Activated CD4-positive, alpha-beta T cell treated with anti-CD3 and anti-CD28 coated beads, Interleukin-10, Interleukin-2, amounts not matched to agents 100 ng/mL and 50 ng/mL, durations not matched to agents 16 hours and 8 hours (primary cell): Measurements from ENCODE around the gene DDX19B.
"Not testable (repeated sequence)": the region's sequence is repeated elsewhere in the genome, so short reads cannot be mapped to it uniquely, and the experiment has no call there.

Experiments used
- DNase-seq: peaks from one replicate; pipeline ENCODE4 v3.0.0-alpha.2; 2020

The DDX19B gene

DNA sequence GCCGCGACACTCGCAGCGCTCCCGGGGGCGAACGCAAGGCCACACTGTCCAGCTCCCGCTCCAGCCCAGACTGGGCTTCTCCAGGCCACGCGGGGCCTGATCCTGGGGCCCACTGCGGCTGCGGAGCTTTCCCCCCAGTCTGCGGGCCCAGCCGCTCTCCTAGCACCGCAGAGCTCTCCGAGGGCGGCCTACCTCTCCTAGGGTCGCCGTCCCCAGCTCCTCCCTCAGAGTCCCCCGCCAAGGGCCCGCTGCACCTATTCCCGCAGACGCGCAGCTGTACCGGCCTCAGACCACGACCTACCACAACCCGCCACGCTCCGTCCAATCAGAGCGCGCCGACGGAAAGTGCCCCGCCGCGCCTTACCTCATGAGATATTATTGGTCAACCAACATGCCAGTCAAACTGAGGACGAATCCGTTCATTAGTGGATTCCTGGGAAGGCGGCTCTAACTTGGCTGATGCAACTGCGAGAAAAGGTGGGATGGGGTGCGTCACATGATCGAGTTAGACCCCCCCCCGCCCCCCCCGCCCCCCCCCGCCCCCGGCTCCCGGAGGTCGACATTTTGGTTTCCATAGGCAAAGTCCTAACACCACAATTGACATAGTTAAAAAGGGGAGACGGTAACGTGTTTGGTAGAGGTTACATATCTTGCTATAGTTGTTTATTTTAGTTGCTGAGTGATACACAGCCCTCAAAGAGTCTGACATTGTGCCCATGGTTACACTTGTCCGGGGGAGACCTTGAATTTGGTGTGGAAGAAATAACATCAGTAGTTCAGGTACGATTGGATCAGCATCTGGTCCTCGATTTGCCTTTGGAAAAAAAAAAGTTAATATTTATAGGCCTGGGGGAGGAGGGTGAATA is 9.5 kb upstream of the DDX19B start, which contains the start of gene AARS1:
Gene AARS1 (minus strand): TSS at position 278 of the 866 bp plus-strand sequence. CDS start 6,743 bp downstream, outside the sequence.
- DNase-seq: peak; percentile 99

DNA sequence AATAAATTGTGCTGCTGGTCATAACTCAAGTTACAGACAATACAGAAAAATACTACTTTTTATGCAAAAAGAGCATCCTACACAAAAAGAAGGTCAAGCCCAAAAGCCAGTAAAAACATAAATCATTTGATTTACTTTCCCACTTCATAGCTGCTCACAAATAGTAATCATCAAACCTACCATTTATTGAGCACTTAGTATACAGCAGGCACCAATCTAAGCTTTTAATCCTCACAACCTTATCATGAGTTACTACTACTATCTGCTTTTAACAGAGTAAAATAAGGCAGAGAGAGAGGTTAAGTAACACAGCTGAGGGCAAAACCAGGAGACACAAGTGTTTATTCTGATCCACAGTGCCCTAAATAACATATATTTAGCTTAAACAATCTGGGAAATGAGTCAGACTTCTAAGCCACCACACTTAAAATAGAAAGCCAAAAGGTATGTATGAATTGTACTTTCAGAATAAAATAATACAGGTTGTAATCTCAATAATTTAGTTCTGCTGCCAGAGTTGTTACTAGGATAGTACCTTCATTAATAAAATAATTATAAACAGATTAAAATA is 8.0 kb upstream of the DDX19B start:
- DNase-seq: peak; percentile 19

DNA sequence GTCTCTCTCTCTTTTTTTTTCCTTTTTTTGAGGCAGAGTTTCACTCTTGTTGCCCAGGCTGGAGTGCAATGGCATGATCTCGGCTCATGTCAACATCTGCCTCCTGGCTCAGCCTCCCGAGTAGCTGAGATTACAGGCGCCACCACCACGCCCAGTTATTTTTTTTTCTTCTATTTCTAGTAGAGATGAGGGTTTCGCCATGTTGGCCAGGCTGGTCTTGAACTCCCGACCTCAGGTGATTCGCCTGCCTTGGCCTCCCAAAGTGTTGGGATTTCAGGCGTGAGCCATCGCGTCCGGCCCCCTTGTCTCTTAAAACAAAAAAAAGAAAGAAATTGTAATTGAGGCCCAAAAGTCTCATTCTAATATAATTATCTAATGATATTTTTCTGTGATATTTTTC is 6.8 kb upstream of the DDX19B start:
- not testable (repeated sequence) for DNase-seq

DNA sequence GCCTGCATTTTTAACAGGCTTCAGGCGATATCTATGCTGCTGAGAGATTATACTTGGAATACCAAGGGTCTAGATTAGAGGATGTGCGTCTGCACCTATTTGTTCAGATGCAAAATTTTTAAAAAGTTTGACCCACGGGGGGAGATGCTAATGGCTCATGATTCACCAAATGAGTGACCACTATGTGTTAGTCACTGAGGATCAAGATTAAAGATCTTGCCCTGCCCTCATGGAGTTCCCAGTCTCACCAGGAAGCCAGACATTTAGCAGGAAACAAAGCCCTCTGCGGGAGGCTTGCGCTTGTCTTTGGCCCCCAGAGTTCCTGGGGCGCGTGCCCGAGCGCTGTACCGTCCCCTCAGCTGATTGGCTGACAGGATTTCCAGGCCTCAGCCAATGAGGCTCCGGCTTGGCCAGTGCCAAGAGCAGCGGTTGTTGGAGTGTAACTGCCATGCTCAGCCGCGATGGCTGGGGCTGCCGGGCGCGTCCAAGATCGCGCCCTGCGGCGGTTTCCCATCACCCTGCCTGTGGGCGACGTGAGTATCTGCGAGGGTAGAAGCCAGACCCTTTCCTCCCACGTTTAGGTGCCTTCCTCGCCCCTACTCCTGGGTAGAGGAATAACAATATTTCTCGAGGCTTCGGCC is 4.5 kb upstream of the DDX19B start:
- no peak for DNase-seq

DNA sequence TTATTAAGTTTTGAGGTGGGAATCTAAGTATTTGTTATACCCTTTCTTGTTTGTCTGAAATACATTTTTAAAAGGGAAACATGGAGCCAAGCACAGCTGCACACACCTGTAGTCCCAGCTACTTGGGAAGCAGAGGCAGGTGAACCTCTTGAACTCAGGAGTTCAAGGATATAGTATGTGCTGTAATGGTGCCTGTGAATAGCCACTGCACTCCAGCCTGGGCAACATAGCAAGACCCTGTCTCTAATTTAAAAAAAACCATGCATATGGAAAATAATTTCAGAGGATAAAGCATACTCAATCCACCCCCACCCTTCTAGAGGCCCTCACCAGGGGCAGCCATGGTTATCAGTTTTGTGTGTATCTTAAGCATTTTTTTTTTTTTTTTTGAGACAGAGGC is 3.4 kb upstream of the DDX19B start:
- no peak for DNase-seq

DNA sequence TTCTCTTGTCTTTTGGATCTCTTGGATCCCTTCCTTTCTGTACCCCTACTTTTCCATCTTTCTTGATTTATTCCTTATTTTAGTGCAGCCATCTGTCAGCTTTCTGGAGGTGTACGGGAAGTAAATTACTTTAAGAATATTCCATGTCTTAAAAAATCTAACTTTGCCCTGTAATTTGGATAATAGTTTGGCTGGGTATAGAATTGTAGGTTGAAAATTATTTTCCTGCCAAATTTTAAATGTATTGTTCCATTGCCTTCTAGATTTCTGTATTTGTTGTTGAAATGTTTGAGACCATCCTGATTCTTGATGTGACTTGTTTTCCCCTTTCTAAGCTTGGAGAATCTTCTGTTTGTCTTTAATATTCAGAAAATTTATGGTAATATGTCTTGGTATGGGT is 2.1 kb downstream of the DDX19B start:
- DNase-seq: no peak

DNA sequence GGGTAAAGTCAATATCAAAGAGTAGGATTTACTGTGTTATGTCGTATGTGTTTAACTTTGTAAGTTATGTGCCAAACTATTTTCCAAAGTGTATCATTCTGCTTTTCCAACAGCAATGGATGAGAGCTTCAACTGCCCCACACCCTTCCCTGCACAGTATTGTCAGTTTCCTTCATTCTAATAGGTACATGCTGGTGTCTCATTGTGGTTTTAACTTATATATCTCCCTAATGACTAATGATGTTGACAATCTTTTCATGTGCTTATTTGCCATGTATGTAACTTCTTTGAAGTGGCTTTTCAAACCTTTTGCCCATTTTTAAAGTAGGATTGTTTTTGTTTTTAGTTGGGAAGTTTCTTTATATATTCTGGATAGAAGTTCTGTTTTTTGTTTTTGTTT is 3.8 kb downstream of the DDX19B start:
- no peak for DNase-seq

DNA sequence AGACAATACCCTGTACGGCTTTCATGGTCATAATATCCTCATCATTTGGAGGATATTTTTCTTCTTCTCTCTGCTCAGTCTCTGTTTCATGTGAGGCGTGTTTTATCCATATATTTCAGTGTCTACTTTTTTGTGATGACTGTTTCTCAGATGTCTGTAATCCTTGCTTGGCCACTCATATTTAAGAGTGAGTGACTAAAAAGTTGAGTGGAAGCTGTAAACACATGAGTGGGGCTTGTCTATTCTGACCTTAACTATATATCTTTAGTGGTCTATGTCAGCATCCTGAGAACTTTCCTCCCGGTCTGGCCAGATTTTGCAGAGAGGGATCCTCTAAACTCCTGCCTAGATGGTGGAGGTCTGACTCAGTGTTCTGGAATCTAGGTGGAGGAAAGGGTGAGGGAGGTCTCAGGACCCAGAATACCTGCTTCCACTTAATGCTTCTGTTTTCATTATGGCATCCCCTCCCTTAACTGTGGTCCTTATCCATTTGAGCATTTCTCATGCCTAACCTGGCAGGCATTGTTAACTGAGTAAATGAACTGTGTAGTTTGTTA is 6.0 kb downstream of the DDX19B start:
- DNase-seq: no peak

DNA sequence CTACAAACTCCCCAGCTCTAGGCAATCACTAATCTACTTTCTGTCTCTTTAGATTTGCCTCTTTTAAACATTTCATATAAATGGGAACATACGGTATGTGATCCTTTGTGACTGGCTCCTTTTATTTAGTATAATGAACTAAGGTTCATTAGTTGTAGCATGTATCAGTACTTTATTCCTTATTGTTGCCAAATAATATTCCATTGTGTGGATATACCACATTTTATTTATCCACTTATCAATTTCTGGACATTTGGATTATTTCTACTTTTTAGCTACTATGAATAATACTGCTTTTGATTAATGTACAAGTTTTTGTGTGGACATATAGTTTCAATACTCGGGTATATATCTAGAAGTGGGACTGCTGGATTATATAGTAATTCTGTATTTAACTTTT is 7.9 kb downstream of the DDX19B start:
- DNase-seq: no peak

DNA sequence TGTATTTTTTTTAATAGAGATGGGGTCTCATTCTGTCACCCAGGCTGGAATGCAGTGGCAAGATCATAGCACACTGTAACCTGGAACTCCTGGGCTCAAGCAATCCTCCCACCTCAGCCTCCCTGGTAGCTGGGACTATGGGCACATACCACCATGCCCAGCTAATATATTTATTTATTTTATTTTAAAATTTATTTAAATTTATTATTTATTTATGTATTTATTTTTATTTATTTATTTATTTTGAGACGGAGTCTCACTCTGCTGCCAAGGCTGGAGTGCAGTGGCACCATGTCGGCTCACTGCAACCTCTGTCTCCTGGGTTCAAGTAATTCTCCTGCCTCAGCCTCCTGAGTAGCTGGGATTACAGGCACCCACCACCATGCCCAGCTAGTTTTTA is 8.7 kb downstream of the DDX19B start:
- DNase-seq: not testable (repeated sequence)

DNA sequence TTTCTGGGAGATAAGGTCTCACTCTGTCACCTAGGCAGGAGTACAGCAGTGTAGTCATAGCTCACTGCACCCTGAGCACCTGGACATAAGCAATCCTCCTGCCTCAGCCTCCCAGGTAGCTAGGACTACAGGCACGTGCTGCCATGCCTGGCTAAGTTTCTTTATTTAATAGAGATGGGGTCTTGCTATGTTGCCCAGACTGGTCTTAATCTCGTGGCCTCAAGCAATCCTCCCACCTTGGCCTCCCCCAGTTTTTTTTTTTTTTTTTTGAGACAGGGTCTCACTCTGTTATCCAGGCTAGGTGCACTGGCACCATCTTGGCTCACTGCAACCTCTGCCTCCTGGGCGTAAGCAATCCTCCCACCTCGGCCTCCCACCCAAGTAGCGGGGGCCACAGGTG is 21.1 kb downstream of the DDX19B start:
- DNase-seq: no peak

DNA sequence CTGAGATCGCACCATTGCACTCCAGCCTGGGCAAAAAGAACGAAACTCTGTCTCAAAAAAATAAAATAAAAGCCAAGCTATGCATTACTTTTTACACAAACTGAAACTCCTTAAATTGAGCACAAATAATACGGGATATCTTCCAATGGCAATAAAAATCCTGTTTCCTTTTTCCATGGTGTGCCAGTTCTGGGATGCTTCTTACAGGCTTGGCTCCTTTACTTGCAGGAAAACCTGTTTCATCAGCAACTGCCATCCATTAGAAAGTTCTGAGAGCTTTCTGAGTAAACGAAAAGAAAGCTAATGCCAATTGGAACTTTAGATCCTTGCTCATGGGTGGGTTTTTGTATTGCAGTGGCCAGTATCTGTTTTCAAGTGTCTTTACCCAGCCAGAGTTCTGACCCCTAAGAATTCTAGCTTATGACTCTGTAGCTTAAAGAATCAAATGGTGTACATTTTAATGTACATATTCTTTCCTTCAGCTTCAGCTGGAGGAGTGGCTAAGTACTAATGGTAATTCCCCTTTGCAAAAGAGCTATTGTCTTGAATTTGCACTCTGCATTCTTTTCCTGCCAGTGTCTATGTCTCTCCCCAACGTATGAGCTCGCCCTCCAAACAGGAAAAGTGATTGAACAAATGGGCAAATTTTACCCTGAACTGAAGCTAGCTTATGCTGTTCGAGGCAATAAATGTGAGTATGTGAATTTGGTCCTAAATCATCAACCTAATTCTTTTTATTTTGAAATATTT is 26.2 kb downstream of the DDX19B start:
- no peak for DNase-seq

DNA sequence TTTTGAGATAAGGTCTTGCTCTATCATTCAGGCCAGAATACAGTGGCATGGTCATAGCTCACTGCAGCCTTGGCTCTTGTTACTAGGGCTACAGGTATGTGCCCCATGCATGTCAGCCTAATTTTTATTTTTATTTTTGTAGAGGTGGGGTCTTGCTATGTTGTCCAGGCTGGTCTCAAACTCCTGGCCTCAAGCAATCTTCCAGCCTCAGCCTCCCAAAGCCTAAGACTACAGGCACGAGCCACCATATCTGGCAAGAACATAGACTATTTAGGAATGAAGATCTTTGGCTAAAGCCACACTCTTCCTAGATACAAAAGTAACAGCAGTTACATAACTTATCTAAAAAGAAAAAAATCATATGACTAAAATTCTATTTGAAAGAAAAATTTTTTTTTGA is 32.1 kb downstream of the DDX19B start:
- no peak for DNase-seq

DNA sequence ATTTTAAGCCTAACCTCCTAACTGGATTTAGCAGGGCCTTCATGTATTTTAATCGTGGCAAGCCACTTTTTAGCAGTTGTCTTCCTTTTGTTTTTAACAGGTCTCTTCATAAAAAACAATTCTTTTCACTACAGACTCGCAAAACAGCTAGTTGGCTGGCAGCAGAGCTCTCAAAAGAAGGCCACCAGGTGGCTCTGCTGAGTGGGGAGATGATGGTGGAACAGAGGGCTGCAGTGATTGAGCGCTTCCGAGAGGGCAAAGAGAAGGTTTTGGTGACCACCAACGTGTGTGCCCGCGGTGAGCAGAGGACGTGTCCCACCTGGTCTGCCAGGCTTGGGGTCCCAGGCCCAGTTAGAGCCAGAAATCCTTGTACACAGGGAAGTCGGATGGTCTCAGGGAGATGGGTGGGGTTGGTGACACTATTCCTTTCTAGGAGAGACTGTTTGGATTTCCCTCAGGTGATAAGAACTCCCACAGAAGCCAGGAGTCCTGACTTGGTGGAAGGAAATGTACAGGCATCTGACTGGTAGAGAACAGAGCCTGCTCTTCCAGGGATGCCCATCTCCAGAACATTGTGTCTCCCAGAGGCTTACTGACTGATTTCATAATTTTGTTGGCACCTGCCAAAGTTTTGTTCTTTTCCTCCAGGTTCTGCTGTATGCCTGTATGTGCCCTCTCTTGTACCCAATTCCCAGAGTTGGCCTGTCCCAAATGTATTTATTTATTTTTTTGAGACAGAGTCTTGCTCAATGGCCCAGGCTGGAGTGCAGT is 32.8 kb downstream of the DDX19B start:
- peak; percentile 22 for DNase-seq

DNA sequence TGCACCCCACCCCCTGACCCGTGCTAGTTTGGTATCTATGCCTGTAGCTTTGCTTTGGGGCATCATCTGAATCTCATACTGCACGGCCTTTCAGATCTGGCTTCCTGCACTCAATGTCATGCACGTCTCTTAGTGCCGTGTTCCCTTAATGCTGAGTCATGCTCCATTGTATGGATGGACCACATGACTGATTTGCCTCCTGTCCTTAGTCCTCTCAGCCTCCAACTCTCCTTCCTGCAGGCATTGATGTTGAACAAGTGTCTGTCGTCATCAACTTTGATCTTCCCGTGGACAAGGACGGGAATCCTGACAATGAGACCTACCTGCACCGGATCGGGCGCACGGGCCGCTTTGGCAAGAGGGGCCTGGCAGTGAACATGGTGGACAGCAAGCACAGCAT is 33.7 kb downstream of the DDX19B start:
- DNase-seq: not testable (repeated sequence)

DNA sequence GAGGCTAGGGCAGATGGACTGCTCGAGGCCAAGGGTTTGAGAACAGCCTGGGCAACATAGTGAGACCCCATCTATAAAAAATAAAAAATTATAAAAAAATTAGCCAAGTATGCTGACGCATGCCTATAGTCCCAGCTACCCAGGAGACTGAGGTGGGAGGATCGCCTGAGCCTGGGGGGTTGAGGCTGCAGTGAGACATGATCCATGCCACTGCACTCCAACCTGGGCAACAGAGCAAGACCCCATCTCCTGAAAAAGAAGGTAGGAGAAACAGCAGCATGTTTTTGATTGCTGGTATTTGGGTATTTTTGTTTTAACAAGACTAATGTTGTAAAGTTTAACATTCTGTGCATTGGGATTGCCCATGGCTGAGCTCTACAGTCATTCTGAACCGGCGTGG is 38.8 kb downstream of the DDX19B start:
- no peak for DNase-seq

DNA sequence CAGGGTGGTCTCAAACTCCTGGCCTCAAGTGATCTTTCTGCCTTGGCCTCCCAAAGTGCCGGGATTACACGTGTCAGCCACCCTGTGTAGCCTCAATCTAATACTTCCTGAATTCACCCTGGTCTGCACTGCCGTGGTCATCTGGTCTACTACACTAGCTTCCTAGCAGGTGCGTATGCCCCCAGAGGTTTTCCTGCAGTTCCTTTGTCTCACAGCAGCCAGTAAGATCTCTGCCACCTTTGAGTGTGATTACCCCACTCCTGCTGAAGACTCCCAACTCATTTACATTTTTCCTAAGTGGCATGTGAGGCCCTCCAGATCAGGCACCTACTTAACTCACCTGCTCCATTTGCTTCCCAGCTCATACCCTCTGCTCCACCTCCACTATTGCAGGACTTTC is 42.6 kb downstream of the DDX19B start:
- no peak for DNase-seq

DNA sequence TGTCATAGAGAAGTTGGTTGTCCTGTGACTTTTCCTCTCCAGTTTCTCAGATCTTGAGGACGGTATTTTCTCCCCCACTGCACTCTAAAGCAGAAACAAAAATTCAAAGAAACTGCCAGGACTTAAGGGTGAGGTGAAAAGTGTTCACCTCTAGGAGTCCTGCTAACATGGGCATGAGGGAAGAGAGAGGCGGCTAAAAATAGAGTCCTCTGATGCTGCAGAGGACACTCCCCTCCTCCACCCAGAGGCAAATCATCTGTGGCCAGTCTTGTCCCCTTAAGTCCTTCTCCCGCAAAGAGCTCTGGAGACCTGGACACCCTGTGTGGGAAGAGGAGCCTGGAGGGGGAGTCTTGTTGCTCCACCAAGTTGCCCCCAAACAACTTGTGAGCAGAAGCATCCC is 43.0 kb downstream of the DDX19B start:
- DNase-seq: no peak

DNA sequence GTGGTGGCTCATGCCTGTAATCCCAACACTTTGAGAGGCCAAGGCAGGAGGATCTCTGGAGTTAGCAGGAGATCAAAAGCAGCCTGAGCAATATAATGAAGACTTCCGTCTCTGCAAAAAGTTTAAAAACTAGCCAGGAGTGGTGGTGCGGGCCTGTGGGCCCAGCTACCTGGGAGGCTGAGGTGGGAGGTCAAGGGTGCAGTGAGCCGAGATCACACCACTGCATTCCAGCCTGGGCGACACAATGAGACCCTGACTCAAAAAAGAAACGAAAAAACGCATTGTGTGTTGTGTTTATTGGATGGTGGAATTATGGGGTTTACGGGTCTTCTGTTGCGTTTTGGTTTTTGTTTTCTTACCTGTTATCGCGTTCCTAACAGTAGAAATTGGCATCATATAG is 46.9 kb downstream of the DDX19B start:
- no peak for DNase-seq

DNA sequence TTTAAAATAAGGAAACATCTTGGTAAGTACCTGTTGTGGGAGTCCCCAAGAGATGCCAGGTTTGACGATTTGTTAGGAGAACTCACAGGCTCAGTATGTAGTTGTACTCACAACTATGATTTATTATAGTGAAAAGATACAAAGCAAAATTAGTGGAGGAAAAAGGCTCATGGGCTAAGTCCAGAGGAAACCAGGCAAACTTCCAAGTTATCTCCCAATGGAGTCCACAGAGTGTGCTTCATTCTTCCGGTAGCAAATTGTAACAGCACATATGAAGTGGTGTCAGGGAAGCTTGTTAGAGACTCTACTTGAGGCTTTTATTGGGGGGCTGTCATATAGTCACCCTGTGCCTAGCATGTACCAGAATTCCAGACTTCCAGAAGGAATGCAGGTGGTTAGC is 50.0 kb downstream of the DDX19B start:
- DNase-seq: no peak

DNA sequence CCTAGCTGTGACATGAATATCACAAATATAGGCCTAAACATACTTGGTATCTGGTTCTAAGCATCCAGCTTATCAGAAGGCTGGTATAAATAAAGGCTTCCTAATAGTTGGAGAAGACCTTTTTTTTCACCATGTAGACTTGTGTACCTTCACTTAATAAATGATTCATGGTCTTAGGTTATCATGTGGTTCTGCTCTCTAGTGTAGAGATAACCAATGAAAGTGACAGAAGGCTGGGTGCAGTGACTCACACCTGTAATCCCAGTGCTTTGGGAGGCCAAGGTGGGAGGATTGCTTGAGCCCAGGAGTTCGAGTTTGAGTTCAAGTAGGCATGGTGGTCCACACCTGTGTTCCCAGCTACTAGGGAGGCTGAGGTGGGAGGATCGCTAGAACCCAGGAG is 50.8 kb downstream of the DDX19B start:
- DNase-seq: no peak

DNA sequence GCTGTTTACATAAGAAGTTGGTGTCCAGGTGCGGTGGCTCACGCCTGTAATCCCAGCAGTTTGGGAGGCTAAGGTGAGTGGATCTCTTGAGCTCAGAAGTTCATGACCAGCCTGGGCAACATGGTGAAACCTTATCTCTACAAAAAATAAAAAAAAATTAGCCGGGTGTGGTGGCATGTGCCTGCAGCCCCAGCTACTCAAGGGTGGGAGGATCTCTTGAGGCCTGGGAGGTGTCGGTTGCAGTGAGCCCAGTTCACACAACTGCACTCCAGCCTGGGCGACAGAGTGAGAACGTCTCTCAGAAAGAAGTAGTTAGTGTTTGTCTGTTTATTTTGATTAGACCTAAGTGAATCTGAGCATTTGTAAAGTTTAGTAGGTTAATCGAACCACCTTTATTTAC is 60.6 kb downstream of the DDX19B start:
- no peak for DNase-seq
